ENCODE results near the gene ADAMTS12. TPM values are rescaled to one million over a fixed set of nuclear protein-coding genes. Genes with fewer than 3 reads are reported as not detected.
A peak's percentile ranks its signal among the peaks of the same experiment; 100 is the strongest.

ADAMTS12 gene
- total RNA-seq, 1 donor from 2014 or later: 4.1 TPM

GRCh38 chr5:33764786-33765185 lies 127.0 kb downstream of the ADAMTS12 start:
- Histone ChIP-seq H3K4me3 (ENCODE audit: low read depth, low read length) (no peak overlapping the region), H3K27me3 (ENCODE audit: control insufficient read depth, insufficient read depth, low read length) (no peaks in the 10 kb centered on the region), H3K36me3 (ENCODE audit: control insufficient read depth, insufficient read depth, low read length) (no peaks in the 10 kb centered on the region)
- no peak for DNase-seq (ENCODE audit: low read depth)
- TF ChIP-seq CTCF (IDR thresholded peaks at IDR 0.05; ENCODE audit: insufficient read depth, low read length, poor library complexity, severe bottlenecking): no peak

- Histone ChIP-seq H3K4me3 (ENCODE audit: low read depth, low read length) (no peak overlapping the region), H3K27me3 (ENCODE audit: control insufficient read depth, insufficient read depth, low read length) (no peaks in the 10 kb centered on the region), H3K36me3 (ENCODE audit: control insufficient read depth, insufficient read depth, low read length) (no peaks in the 10 kb centered on the region)
- no peak for DNase-seq (ENCODE audit: low read depth)
- TF ChIP-seq CTCF (IDR thresholded peaks at IDR 0.05; ENCODE audit: insufficient read depth, low read length, poor library complexity, severe bottlenecking): no peak
These were observed 128.4 kb downstream of the ADAMTS12 start for GRCh38 chr5:33763435-33763834.

- DNase-seq (ENCODE audit: low read depth): no peak
These were observed 128.9 kb downstream of the ADAMTS12 start for GRCh38 chr5:33762859-33763258.

GRCh38 chr5:33761139-33761538 lies 130.7 kb downstream of the ADAMTS12 start:
- no peaks in the 10 kb centered on the region for H3K27me3 ChIP-seq (ENCODE audit: control insufficient read depth, insufficient read depth, low read length)
- TF ChIP-seq CTCF (IDR thresholded peaks at IDR 0.05; ENCODE audit: insufficient read depth, low read length, poor library complexity, severe bottlenecking): no peak
- peak; percentile 28 for DNase-seq (ENCODE audit: low read depth)
- no peaks in the 10 kb centered on the region for H3K36me3 ChIP-seq (ENCODE audit: control insufficient read depth, insufficient read depth, low read length)
- no peak overlapping the region for H3K4me3 ChIP-seq (ENCODE audit: low read depth, low read length)

More at GRCh38 chr5:33762859-33763258, 128.9 kb downstream of the ADAMTS12 start:
- Histone ChIP-seq H3K27me3 (ENCODE audit: control insufficient read depth, insufficient read depth, low read length) (no peaks in the 10 kb centered on the region), H3K4me3 (ENCODE audit: low read depth, low read length) (no peak overlapping the region), H3K36me3 (ENCODE audit: control insufficient read depth, insufficient read depth, low read length) (no peaks in the 10 kb centered on the region)
- no peak for TF ChIP-seq CTCF (IDR thresholded peaks at IDR 0.05; ENCODE audit: insufficient read depth, low read length, poor library complexity, severe bottlenecking)

GRCh38 chr5:33758737-33759136 lies 133.1 kb downstream of the ADAMTS12 start:
- Histone ChIP-seq H3K4me3 (ENCODE audit: low read depth, low read length) (no peak overlapping the region), H3K36me3 (ENCODE audit: control insufficient read depth, insufficient read depth, low read length) (no peaks in the 10 kb centered on the region), H3K27me3 (ENCODE audit: control insufficient read depth, insufficient read depth, low read length) (no peaks in the 10 kb centered on the region)
- TF ChIP-seq CTCF (IDR thresholded peaks at IDR 0.05; ENCODE audit: insufficient read depth, low read length, poor library complexity, severe bottlenecking): no peak
- no peak for DNase-seq (ENCODE audit: low read depth)

GRCh38 chr5:33756491-33756890 lies 135.3 kb downstream of the ADAMTS12 start:
- H3K27me3 ChIP-seq (ENCODE audit: control insufficient read depth, insufficient read depth, low read length): no peaks in the 10 kb centered on the region
- TF ChIP-seq CTCF (IDR thresholded peaks at IDR 0.05; ENCODE audit: insufficient read depth, low read length, poor library complexity, severe bottlenecking): no peak
- no peak for DNase-seq (ENCODE audit: low read depth)
- no peaks in the 10 kb centered on the region for H3K36me3 ChIP-seq (ENCODE audit: control insufficient read depth, insufficient read depth, low read length)
- H3K4me3 ChIP-seq (ENCODE audit: low read depth, low read length): no peak overlapping the region
